HG03521 (cell line): ENCODE results near the gene MACROH2A2.
"Not testable (repeated sequence)": the region's sequence is repeated elsewhere in the genome, so short reads cannot be mapped to it uniquely, and the experiment has no call there.

ENCODE experiments used
- ATAC-seq: cut with Tn5 transposase; IDR thresholded peaks from one replicate; pipeline ENCODE4 v1.9.1; 2021; ENCODE audit warnings: mild to moderate bottlenecking, moderate library complexity; ENCODE audit not compliant: unreplicated experiment

MACROH2A2 gene

GRCh38 chr10:70097459-70097858, 44.8 kb downstream of the MACROH2A2 start:
- no peak for ATAC-seq

- no peak for ATAC-seq
These were observed 45.6 kb downstream of the MACROH2A2 start for GRCh38 chr10:70098271-70098670.

GRCh38 chr10:70101068-70101562, 48.5 kb downstream of the MACROH2A2 start:
- ATAC-seq: not testable (repeated sequence)

GRCh38 chr10:70101668-70102067, 49.0 kb downstream of the MACROH2A2 start:
- no peak for ATAC-seq

- ATAC-seq: no peak
These were observed 54.5 kb downstream of the MACROH2A2 start for GRCh38 chr10:70106958-70107791.

GRCh38 chr10:70109064-70109729, 56.6 kb downstream of the MACROH2A2 start:
- no peak for ATAC-seq

GRCh38 chr10:70111496-70111895, 58.9 kb downstream of the MACROH2A2 start:
- ATAC-seq: no peak

- no peak for ATAC-seq
These were observed 59.4 kb downstream of the MACROH2A2 start for GRCh38 chr10:70112071-70112470.

GRCh38 chr10:70114902-70115301, 62.3 kb downstream of the MACROH2A2 start:
- ATAC-seq: no peak

- no peak for ATAC-seq
These were observed 63.5 kb downstream of the MACROH2A2 start for GRCh38 chr10:70115948-70116682.

- no peak for ATAC-seq
These were observed 65.0 kb downstream of the MACROH2A2 start for GRCh38 chr10:70117646-70118045.

- ATAC-seq: no peak
These were observed 65.5 kb downstream of the MACROH2A2 start for GRCh38 chr10:70118196-70118595.

GRCh38 chr10:70119197-70119596, 66.6 kb downstream of the MACROH2A2 start:
- ATAC-seq: no peak

GRCh38 chr10:70119623-70120022, 67.0 kb downstream of the MACROH2A2 start:
- no peak for ATAC-seq

GRCh38 chr10:70120417-70120816, 67.8 kb downstream of the MACROH2A2 start:
- no peak for ATAC-seq

GRCh38 chr10:70121281-70121949, 68.8 kb downstream of the MACROH2A2 start:
- no peak for ATAC-seq

- ATAC-seq: no peak
These were observed 70.1 kb downstream of the MACROH2A2 start for GRCh38 chr10:70122742-70123141.

- not testable (repeated sequence) for ATAC-seq
These were observed 70.5 kb downstream of the MACROH2A2 start for GRCh38 chr10:70123166-70123565.

- ATAC-seq: no peak
These were observed 71.2 kb downstream of the MACROH2A2 start for GRCh38 chr10:70123817-70124216.

GRCh38 chr10:70124415-70124814, 71.8 kb downstream of the MACROH2A2 start:
- no peak for ATAC-seq

GRCh38 chr10:70124918-70125317, 72.3 kb downstream of the MACROH2A2 start:
- ATAC-seq: no peak
